ENCODE data around the gene EPB42. TPM values are rescaled to one million over a fixed set of nuclear protein-coding genes. Genes with fewer than 3 reads are reported as not detected.

Gene EPB42
- total RNA-seq, 1 experiment from 2014 or later: 0.10 TPM

GRCh38 chr15:43214169-43214568 lies 6.6 kb downstream of the EPB42 start:
- Histone ChIP-seq H3K27ac (ENCODE audit: low read length) (no peak overlapping the region), H3K4me3 (ENCODE audit: low read depth in 2 of 2, low read length in 2 of 2) (no peak overlapping the region), H3K27me3 (ENCODE audit: control insufficient read depth, insufficient read depth, low read length) (no peaks in the 10 kb centered on the region), H3K9me3 (ENCODE audit: control insufficient read depth, insufficient read depth, low read depth, low read length) (no peaks in the 10 kb centered on the region), H3K4me1 (ENCODE audit: control insufficient read depth, insufficient read depth, low read length) (no peaks in the 10 kb centered on the region), H3K36me3 (ENCODE audit: control insufficient read depth, insufficient read depth, low read length) (no peaks in the 10 kb centered on the region)
- in situ Hi-C loops (cut with HindIII; ENCODE audit: low pct_unique_long_range_greater_than_20kb, low sequenced_read_pairs) (no loop called here), intact Hi-C loops (cut with micrococcal nuclease; ENCODE audit: unreplicated experiment) (no loop called here)
- TF ChIP-seq REST (IDR thresholded peaks at IDR 0.05; ENCODE audit: insufficient read depth in 1 of 2, low read depth in 2 of 2, low read length in 1 of 2) (no peak), TCF7L2 (IDR thresholded peaks at IDR 0.05; ENCODE audit: low read depth, low read length) (no peak), SIN3A (IDR thresholded peaks at IDR 0.05; ENCODE audit: borderline replicate concordance, insufficient read depth, low read depth, low read length) (no peak), CTCF (IDR thresholded peaks at IDR 0.05) (no peak), POLR2AphosphoS5 (IDR thresholded peaks at IDR 0.05; ENCODE audit: low read depth, low read length) (no peak)
- ChIA-PET CTCF (interaction anchor here (1.0 to 1.1 kb wide), 2 partner anchors 10 to 11 kb away, joined by 3 read pairs; no protein-coding TSS in a partner anchor), POLR2A (no interaction called here)
- no TSS peak for BruUV-seq (replicated peaks)
- no peak for DNase-seq (ENCODE audit: low read depth, low spot score)
- ATAC-seq: no peak

GRCh38 chr15:43213466-43213865 lies 7.4 kb downstream of the EPB42 start:
- Histone ChIP-seq H3K4me3 (ENCODE audit: low read depth in 2 of 2, low read length in 2 of 2) (no peak overlapping the region), H3K4me1 (ENCODE audit: control insufficient read depth, insufficient read depth, low read length) (no peaks in the 10 kb centered on the region), H3K27ac (ENCODE audit: low read length) (no peak overlapping the region), H3K36me3 (ENCODE audit: control insufficient read depth, insufficient read depth, low read length) (no peaks in the 10 kb centered on the region), H3K9me3 (ENCODE audit: control insufficient read depth, insufficient read depth, low read depth, low read length) (no peaks in the 10 kb centered on the region), H3K27me3 (ENCODE audit: control insufficient read depth, insufficient read depth, low read length) (no peaks in the 10 kb centered on the region)
- intact Hi-C loops (cut with micrococcal nuclease; ENCODE audit: unreplicated experiment) (no loop called here), in situ Hi-C loops (cut with HindIII; ENCODE audit: low pct_unique_long_range_greater_than_20kb, low sequenced_read_pairs) (no loop called here)
- TF ChIP-seq SIN3A (IDR thresholded peaks at IDR 0.05; ENCODE audit: borderline replicate concordance, insufficient read depth, low read depth, low read length) (no peak), TCF7L2 (IDR thresholded peaks at IDR 0.05; ENCODE audit: low read depth, low read length) (no peak), POLR2AphosphoS5 (IDR thresholded peaks at IDR 0.05; ENCODE audit: low read depth, low read length) (no peak), CTCF (IDR thresholded peaks at IDR 0.05) (no peak), REST (IDR thresholded peaks at IDR 0.05; ENCODE audit: insufficient read depth in 1 of 2, low read depth in 2 of 2, low read length in 1 of 2) (no peak)
- CTCF ChIA-PET: no interaction called here
- POLR2A ChIA-PET: no interaction called here
- DNase-seq (ENCODE audit: low read depth, low spot score): no peak
- no peak for ATAC-seq
- BruUV-seq (replicated peaks): no TSS peak
